ENCODE measurements around the gene CHSY1. TPM values are rescaled to one million over a fixed set of nuclear protein-coding genes. Genes with fewer than 3 reads are reported as not detected.
"Not testable (repeated sequence)": the region's sequence is repeated elsewhere in the genome, so short reads cannot be mapped to it uniquely, and the experiment has no call there.

The CHSY1 gene
- total and polyA plus RNA-seq, 12 donors: 14.8 to 82.5 (median 34.2) TPM

GRCh38 chr15:101216100-101216499 is 35.7 kb downstream of the CHSY1 start:
- Histone ChIP-seq H3K36me3 (replicated peaks in 1 of 2) (no peaks in the 10 kb centered on the region), H3K4me1 (replicated peaks in 1 of 2) (peaks cover 2 to 38% of the 10 kb centered on the region in 2 donors), H3K27ac (no peak overlapping the region), H3K9me3 (replicated peaks in 1 of 3) (no peaks in the 10 kb centered on the region), H3K27me3 (no peaks in the 10 kb centered on the region), H3K4me3 (no peak overlapping the region)
- no peak for DNase-seq
- TF ChIP-seq POLR2A (IDR thresholded peaks at IDR 0.05): no peak
- intact Hi-C loops (cut with DNase I): no loop called here
- 93 to 98% (median 94%) methylated on average over 3 of the region's 3 CpGs for WGBS, 4 donors

- intact Hi-C loops (cut with DNase I): no loop called here
- no peaks in the 10 kb centered on the region for H3K9me3 ChIP-seq (replicated peaks in 1 of 3)
- peaks cover 6 to 42% of the 10 kb centered on the region in 2 donors for H3K4me1 ChIP-seq (replicated peaks in 1 of 2)
- H3K27ac ChIP-seq: no peak overlapping the region
- WGBS, 4 donors: 89 to 99% (median 97%) methylated on average over 4 of the region's 4 CpGs
- DNase-seq: no peak
- no peaks in the 10 kb centered on the region for H3K36me3 ChIP-seq (replicated peaks in 1 of 2)
- no peaks in the 10 kb centered on the region for H3K27me3 ChIP-seq
- no peak overlapping the region for H3K4me3 ChIP-seq
- no peak for TF ChIP-seq POLR2A (IDR thresholded peaks at IDR 0.05)
- TF ChIP-seq CTCF (IDR thresholded peaks at IDR 0.05): no peak
These were observed 36.2 kb downstream of the CHSY1 start for GRCh38 chr15:101215681-101216080.

- H3K9me3 ChIP-seq (replicated peaks in 1 of 3); H3K27ac ChIP-seq; intact Hi-C loops (cut with DNase I); H3K27me3 ChIP-seq; H3K4me3 ChIP-seq; DNase-seq; H3K36me3 ChIP-seq (replicated peaks in 1 of 2): not testable (repeated sequence)
- H3K4me1 ChIP-seq (replicated peaks in 1 of 2): peaks cover 14 to 54% of the 10 kb centered on the region in 2 donors
- WGBS, 4 donors: 89 to 98% (median 95%) methylated on average over 6 of the region's 6 CpGs
These were observed 37.3 kb downstream of the CHSY1 start for GRCh38 chr15:101214435-101215097.

GRCh38 chr15:101213570-101213969 is 38.3 kb downstream of the CHSY1 start:
- intact Hi-C loops (cut with DNase I): no loop called here
- peaks cover 14 to 63% of the 10 kb centered on the region in 2 donors for H3K4me1 ChIP-seq (replicated peaks in 1 of 2)
- H3K4me3 ChIP-seq: no peak overlapping the region
- no peaks in the 10 kb centered on the region for H3K36me3 ChIP-seq (replicated peaks in 1 of 2)
- no peaks in the 10 kb centered on the region for H3K27me3 ChIP-seq
- TF ChIP-seq POLR2A (IDR thresholded peaks at IDR 0.05) (no peak), CTCF (IDR thresholded peaks at IDR 0.05) (no peak)
- DNase-seq: no peak
- H3K27ac ChIP-seq: peak overlapping the region in 1 of 5 donors; percentile 25
- WGBS, 4 donors: 82 to 87% (median 85%) methylated on average over 5 of the region's 5 CpGs
- no peaks in the 10 kb centered on the region for H3K9me3 ChIP-seq (replicated peaks in 1 of 3)

GRCh38 chr15:101213147-101213546 is 38.7 kb downstream of the CHSY1 start:
- no peak for DNase-seq
- TF ChIP-seq POLR2A (IDR thresholded peaks at IDR 0.05): no peak
- TF ChIP-seq CTCF (IDR thresholded peaks at IDR 0.05): no peak
- Histone ChIP-seq H3K9me3 (replicated peaks in 1 of 3) (no peaks in the 10 kb centered on the region), H3K27ac (no peak overlapping the region), H3K27me3 (no peaks in the 10 kb centered on the region), H3K4me1 (replicated peaks in 1 of 2) (peaks cover 14 to 63% of the 10 kb centered on the region in 2 donors), H3K36me3 (replicated peaks in 1 of 2) (no peaks in the 10 kb centered on the region), H3K4me3 (no peak overlapping the region)
- intact Hi-C loops (cut with DNase I): no loop called here
- 59 to 77% (median 70%) methylated on average over 3 of the region's 3 CpGs for WGBS, 4 donors
